PC-3 (cell line): ENCODE results near the gene SDK1.

Source experiments
- CTCF ChIP-seq: fragments of 300-600 bp; sonication (generic); conservative IDR thresholded peaks from 2 replicates; pipeline ENCODE4 v1.5.1; 2017; ENCODE audit warnings: antibody characterized with exemption, low read depth, mild to moderate bottlenecking, low read length
- EZH2 ChIP-seq: fragments of 300-600 bp; sonication (generic); IDR thresholded peaks from one replicate; pipeline ENCODE4 v1.6.1; 2017; ENCODE audit warnings: antibody characterized with exemption, mild to moderate bottlenecking, low read length; ENCODE audit not compliant: unreplicated experiment

- TF ChIP-seq EZH2 (no peak), CTCF (no peak)
Observed at GRCh38 chr7:3312583-3312982, 11.5 kb downstream of the SDK1 start.
